K562 (cell line): ENCODE data around the gene CHST8. TPM values are rescaled to one million over a fixed set of nuclear protein-coding genes. Genes with fewer than 3 reads are reported as not detected.

Experiments used
- ATAC-seq: fragments of 200-7000 bp; cut with Tn5 transposase; 3 replicates; pipeline ENCODE4 v1.9.1; 2020; ENCODE audit warnings: moderate library complexity
- BruUV-seq: library from RNA; stranded (reverse); fragments of 400-500 nt; replicated peaks from 2 replicates; lab custom pipeline; 2021; lab: Mats Ljungman, UMichigan
- CTCF ChIA-PET: fragments of 300-600 bp; formaldehyde crosslinking; extraction: SDS; loops from one replicate; lab custom pipeline; 2021; ENCODE audit warnings: low intra/inter-chr PET ratio; lab: Yijun Ruan, JAX
- POLR2A ChIA-PET: fragments of 300-600, 350-650 bp; sonication (Branson Sonifier 250); formaldehyde crosslinking; extraction: SDS; loops from one replicate; lab custom pipeline; 2021; ENCODE audit warnings: antibody characterized with exemption, inconsistent platforms; lab: Yijun Ruan, JAX
- DNase-seq, 4 experiments: peaks; one replicate each; pipeline versions ENCODE4 v3.0.0 to v3.0.0-alpha.2; 2011 to 2018; ENCODE audit warnings: low spot score in 3 of 4, mixed read lengths in 3 of 4; ENCODE audit errors: extremely low read depth in 1 of 4
- FAIRE-seq: peaks from 2 replicates; lab custom pipeline; 2011; peaks lifted over from hg19 to GRCh38; lab: Jason Lieb, UNC
- H2AFZ ChIP-seq: 2 replicates; pipeline ENCODE4 v1.6.0; 2011; ENCODE audit warnings: low read depth, low read length, control low read depth, inconsistent platforms
- H3K27ac ChIP-seq: fragments of 200-600 bp; 3 replicates; pipeline ENCODE4 v1.8.0; 2011; ENCODE audit warnings: low read depth, mild to moderate bottlenecking, control low read depth, inconsistent platforms, low read length, moderate library complexity, mixed read lengths; ENCODE audit errors: extremely low read depth
- H3K27me3 ChIP-seq, 2 experiments: fragments of 300-600 bp in 1 of 2; 2 replicates in 1 of 2; 3 replicates in 1 of 2; pipeline versions ENCODE4 v1.6.0 to v1.8.0; 2011; ENCODE audit warnings: inconsistent platforms in 2 of 2, low read length in 2 of 2, mild to moderate bottlenecking in 1 of 2, mixed read lengths in 1 of 2, moderate library complexity in 1 of 2; ENCODE audit not compliant: control insufficient read depth in 2 of 2, insufficient read depth in 2 of 2
- H3K36me3 ChIP-seq: fragments of 300-600 bp; 3 replicates; pipeline ENCODE4 v1.8.0; 2011; ENCODE audit warnings: mild to moderate bottlenecking, low read length, inconsistent platforms; ENCODE audit not compliant: control insufficient read depth, insufficient read depth
- H3K4me1 ChIP-seq, 2 experiments: fragments of 200-600 bp in 1 of 2; replicated peaks in 1 of 2; 2 replicates in 1 of 2; 3 replicates in 1 of 2; pipeline versions ENCODE4 v1.5.1 to v1.8.0; 2011; ENCODE audit warnings: inconsistent platforms in 2 of 2, low read length in 2 of 2, mild to moderate bottlenecking in 1 of 2, mixed read lengths in 1 of 2, moderate library complexity in 1 of 2; ENCODE audit not compliant: control insufficient read depth in 2 of 2, insufficient read depth in 2 of 2
- H3K4me2 ChIP-seq: 2 replicates; pipeline ENCODE4 v1.6.1; 2011; ENCODE audit warnings: low read length, control low read depth, inconsistent platforms, mixed read lengths; ENCODE audit not compliant: insufficient read depth
- H3K4me3 ChIP-seq: fragments of 200-600 bp; sonication (generic), shearing (Covaris generic); 2 replicates; pipeline ENCODE4 v1.5.1; 2016; ENCODE audit warnings: control low read depth, inconsistent platforms
- H3K79me2 ChIP-seq: fragments of 200-600 bp; 3 replicates; pipeline ENCODE4 v1.8.0; 2011; ENCODE audit warnings: low read length, inconsistent platforms; ENCODE audit not compliant: control insufficient read depth, insufficient read depth
- H3K9ac ChIP-seq, 2 experiments: 2 replicates each; pipeline versions ENCODE4 v1.6.0 to v1.6.1; 2011; ENCODE audit warnings: low read depth in 2 of 2, low read length in 2 of 2, control low read depth in 1 of 2, inconsistent platforms in 1 of 2, mild to moderate bottlenecking in 1 of 2, mixed read lengths in 1 of 2; ENCODE audit not compliant: insufficient read depth in 1 of 2
- H3K9me1 ChIP-seq: one replicate; pipeline ENCODE4 v1.6.0; 2011; ENCODE audit warnings: inconsistent platforms, mild to moderate bottlenecking, low read length, moderate library complexity; ENCODE audit not compliant: control insufficient read depth, insufficient read depth
- H3K9me3 ChIP-seq: replicated peaks from 2 replicates; pipeline ENCODE4 v1.5.1; 2011; ENCODE audit warnings: low read depth, low read length, inconsistent platforms; ENCODE audit not compliant: control insufficient read depth, insufficient read depth
- H4K20me1 ChIP-seq: replicated peaks from 2 replicates; pipeline ENCODE4 v1.6.1; 2011; ENCODE audit warnings: low read length, inconsistent platforms, mixed read lengths; ENCODE audit not compliant: control insufficient read depth, insufficient read depth
- CBX2 ChIP-seq: fragments of 200-600 bp; sonication (generic); IDR thresholded peaks from one replicate; pipeline ENCODE4 v1.6.1; 2012; ENCODE audit warnings: mild to moderate bottlenecking, low read length, inconsistent platforms; ENCODE audit not compliant: insufficient read depth, poor library complexity, severe bottlenecking
- ETV6 ChIP-seq, 3 experiments: fragments of 150-350 bp in 1 of 3; sonication (generic) in 1 of 3; formaldehyde crosslinking in 1 of 3; IDR thresholded peaks; 2 replicates each; pipeline versions ENCODE4 v1.6.1 to v1.8.0; 2014 to 2022; ENCODE audit warnings: borderline replicate concordance in 2 of 3, low read depth in 2 of 3, antibody characterized with exemption in 1 of 3, low read length in 1 of 3, mild to moderate bottlenecking in 1 of 3, missing genetic modification reagents in 1 of 3
- HOXB6 ChIP-seq: fragments of 250-450 bp; sonication (Bioruptor Pico); IDR thresholded peaks from 2 replicates; pipeline ENCODE4 v1.5.1; 2022; ENCODE audit warnings: mild to moderate bottlenecking, borderline replicate concordance
- KLF1 ChIP-seq: fragments of 450-650 bp; IDR thresholded peaks from 2 replicates; pipeline ENCODE4 v1.6.1; 2016; ENCODE audit warnings: missing genetic modification characterization, missing compliant biosample characterization
- PHB ChIP-seq: fragments of 250-450 bp; sonication (Bioruptor Pico); IDR thresholded peaks from 2 replicates; pipeline ENCODE4 v1.5.0; 2021
- SREBF1 ChIP-seq: fragments of 150-350 bp; IDR thresholded peaks from 2 replicates; pipeline ENCODE4 v1.6.1; 2014; ENCODE audit warnings: antibody characterized with exemption, low read depth, low read length, borderline replicate concordance
- TBP ChIP-seq: optimal IDR thresholded peaks from 2 replicates; pipeline ENCODE3; 2011; ENCODE audit warnings: low read depth, low read length, improper control_type of control experiment
- XRCC3 ChIP-seq: fragments of 450-650 bp; IDR thresholded peaks from 2 replicates; pipeline ENCODE4 v1.6.1; 2017; ENCODE audit warnings: mild to moderate bottlenecking, moderate library complexity
- ZFPM2 ChIP-seq: fragments of 250-450 bp; sonication (Bioruptor Pico); IDR thresholded peaks from 2 replicates; pipeline ENCODE4 v1.5.1; 2022; ENCODE audit warnings: mild to moderate bottlenecking
- ZNF239 ChIP-seq: fragments of 250-450 bp; sonication (Bioruptor Pico); IDR thresholded peaks from 2 replicates; pipeline ENCODE4 v1.4.0; 2020; ENCODE audit warnings: mild to moderate bottlenecking
- ZNF57 ChIP-seq: fragments of 450-650 bp; formaldehyde crosslinking; IDR thresholded peaks from 2 replicates; pipeline ENCODE4 v1.4.0; 2020; ENCODE audit warnings: mild to moderate bottlenecking, moderate library complexity
- ZNF583 ChIP-seq: fragments of 250-450 bp; sonication (Bioruptor Pico); IDR thresholded peaks from 2 replicates; pipeline ENCODE4 v1.4.0; 2020
- ZNF778 ChIP-seq: fragments of 450-650 bp; formaldehyde crosslinking; IDR thresholded peaks from 2 replicates; pipeline ENCODE4 v1.4.0; 2020; ENCODE audit warnings: mild to moderate bottlenecking, moderate library complexity
- WGBS: fragments of 100-300 bp; shearing (Covaris generic); methylation state at CpG from one replicate; pipeline ENCODE4 v1.1.6; 2016; ENCODE audit warnings: low coverage, mixed read lengths; ENCODE audit not compliant: insufficient coverage; ENCODE audit errors: missing lambda C conversion rate; 5-methylcytosine and 5-hydroxymethylcytosine counted together
- in situ Hi-C: fragments of 300-500 bp; cut with MboI; formaldehyde crosslinking; loops from 4 replicates; pipeline ENCODE4 v1.15.0; 2018; ENCODE audit warnings: inconsistent platforms, mixed read lengths
- intact Hi-C: fragments of 100-400 bp; cut with micrococcal nuclease; formaldehyde crosslinking; loops from 2 replicates; pipeline ENCODE4 v1.14.2; 2022
- polyA plus RNA-seq, 8 experiments: library from polyadenylated mRNA; depleted of rRNA in 4 of 8; stranded (reverse) in 5 of 8; unstranded in 3 of 8; fragments of >200 nt; fragmentation: Nextera tagmentation in 2 of 8; fragmentation: Illumina TruSeq in 1 of 8; extraction: Ambion mirVana in 2 of 8; extraction: Trizol in 1 of 8; gene quantifications; 2 replicates each; pipeline versions ENCODE4 v1.2.1 to v1.2.3, GENCODE V29; 2011 to 2014; ENCODE audit warnings: inconsistent platforms in 1 of 8, missing spikeins in 1 of 8
- total RNA-seq, 7 experiments: library from RNA; depleted of rRNA in 6 of 7; stranded (reverse); fragments of >200 nt in 6 of 7; fragmentation: Illumina TruSeq in 2 of 7; extraction: Trizol in 2 of 7; gene quantifications; 2 replicates each; pipeline versions ENCODE4 v1.2.1 to v1.2.3, GENCODE V29; 2011 to 2021; ENCODE audit warnings: low replicate concordance in 1 of 7
- TF ChIP-seq, protein P1 (sequence below): fragments of 250-450 bp; sonication (Bioruptor Pico); IDR thresholded peaks from 2 replicates; pipeline ENCODE4 v1.8.0; 2022; ENCODE audit warnings: moderate library complexity, mild to moderate bottlenecking, inconsistent platforms
- TF ChIP-seq, protein P2 (sequence below): fragments of 250-450 bp; sonication (Bioruptor Pico); IDR thresholded peaks from 2 replicates; pipeline ENCODE4 v1.5.0; 2021; ENCODE audit warnings: mild to moderate bottlenecking, borderline replicate concordance

The CHST8 gene
- total and polyA plus RNA-seq, 9 of the 15 experiments (the other 6 are each of a cell fraction or from before 2014, with no cell fraction given): 0.11 TPM; not detected in 8

DNA sequence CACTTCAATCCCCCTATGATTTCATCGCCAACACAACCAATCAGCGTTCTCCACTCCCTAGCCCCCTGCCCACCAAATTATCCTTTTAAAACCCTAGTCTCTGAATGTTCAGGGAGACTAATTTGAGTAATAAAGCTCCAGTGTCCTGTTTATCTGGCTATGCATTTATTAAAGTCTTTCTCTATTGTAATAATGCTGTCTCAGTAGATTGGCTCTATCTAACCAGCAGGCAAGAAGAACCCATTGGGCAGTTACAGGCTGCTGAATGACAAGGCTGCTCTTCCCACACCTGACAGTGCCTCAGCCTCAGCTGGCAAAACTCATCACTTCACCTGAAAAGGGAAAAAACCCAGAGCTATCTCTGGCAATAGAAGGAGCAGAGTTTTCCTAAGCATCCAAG is 20.2 kb upstream of the CHST8 start:
- intact Hi-C loops: no loop called here
- Histone ChIP-seq H3K79me2 (no peaks in the 10 kb centered on the region), H3K9me3 (no peaks in the 10 kb centered on the region), H3K36me3 (no peaks in the 10 kb centered on the region), H2AFZ (no peak overlapping the region), H3K4me1 (no peaks in the 10 kb centered on the region), H3K9ac (no peak overlapping the region), H3K4me2 (no peak overlapping the region), H4K20me1 (no peaks in the 10 kb centered on the region), H3K9me1 (no peaks in the 10 kb centered on the region), H3K4me3 (no peak overlapping the region), H3K27ac (no peak overlapping the region), H3K27me3 (no peaks in the 10 kb centered on the region)
- in situ Hi-C loops: no loop called here
- FAIRE-seq (no peak), DNase-seq (no peak), ATAC-seq (no peak)
- ChIA-PET CTCF (no interaction called here), POLR2A (interaction anchor here (0.6 kb wide), 1 partner anchor 54 kb away, joined by 3 read pairs; no protein-coding TSS in a partner anchor)
- no TSS peak for BruUV-seq
- WGBS: 4% methylated on average over 2 of the region's 2 CpGs
- TF ChIP-seq ZNF239 (CRISPR knock-in tag): no peak
- TF ChIP-seq XRCC3: no peak
- TF ChIP-seq HOXB6 (CRISPR knock-in tag): no peak
- TF ChIP-seq CBX2: no peak
- TF ChIP-seq ETV6 (IDR thresholded peaks at IDR 0.05; ENCODE audit: borderline replicate concordance in 1 of 2, low read depth in 2 of 2, low read length in 1 of 2): no peak
- TF ChIP-seq ETV6 (CRISPR knock-in tag; IDR thresholded peaks at IDR 0.05; ENCODE audit: borderline replicate concordance): no peak
- no peak for TF ChIP-seq PHB (CRISPR knock-in tag)
- TF ChIP-seq, protein P1, sequence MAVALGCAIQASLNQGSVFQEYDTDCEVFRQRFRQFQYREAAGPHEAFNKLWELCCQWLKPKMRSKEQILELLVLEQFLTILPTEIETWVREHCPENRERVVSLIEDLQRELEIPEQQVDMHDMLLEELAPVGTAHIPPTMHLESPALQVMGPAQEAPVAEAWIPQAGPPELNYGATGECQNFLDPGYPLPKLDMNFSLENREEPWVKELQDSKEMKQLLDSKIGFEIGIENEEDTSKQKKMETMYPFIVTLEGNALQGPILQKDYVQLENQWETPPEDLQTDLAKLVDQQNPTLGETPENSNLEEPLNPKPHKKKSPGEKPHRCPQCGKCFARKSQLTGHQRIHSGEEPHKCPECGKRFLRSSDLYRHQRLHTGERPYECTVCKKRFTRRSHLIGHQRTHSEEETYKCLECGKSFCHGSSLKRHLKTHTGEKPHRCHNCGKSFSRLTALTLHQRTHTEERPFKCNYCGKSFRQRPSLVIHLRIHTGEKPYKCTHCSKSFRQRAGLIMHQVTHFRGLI (CRISPR knock-in tag): no peak
- no peak for TF ChIP-seq ZFPM2 (CRISPR knock-in tag)
- TF ChIP-seq, protein P2, sequence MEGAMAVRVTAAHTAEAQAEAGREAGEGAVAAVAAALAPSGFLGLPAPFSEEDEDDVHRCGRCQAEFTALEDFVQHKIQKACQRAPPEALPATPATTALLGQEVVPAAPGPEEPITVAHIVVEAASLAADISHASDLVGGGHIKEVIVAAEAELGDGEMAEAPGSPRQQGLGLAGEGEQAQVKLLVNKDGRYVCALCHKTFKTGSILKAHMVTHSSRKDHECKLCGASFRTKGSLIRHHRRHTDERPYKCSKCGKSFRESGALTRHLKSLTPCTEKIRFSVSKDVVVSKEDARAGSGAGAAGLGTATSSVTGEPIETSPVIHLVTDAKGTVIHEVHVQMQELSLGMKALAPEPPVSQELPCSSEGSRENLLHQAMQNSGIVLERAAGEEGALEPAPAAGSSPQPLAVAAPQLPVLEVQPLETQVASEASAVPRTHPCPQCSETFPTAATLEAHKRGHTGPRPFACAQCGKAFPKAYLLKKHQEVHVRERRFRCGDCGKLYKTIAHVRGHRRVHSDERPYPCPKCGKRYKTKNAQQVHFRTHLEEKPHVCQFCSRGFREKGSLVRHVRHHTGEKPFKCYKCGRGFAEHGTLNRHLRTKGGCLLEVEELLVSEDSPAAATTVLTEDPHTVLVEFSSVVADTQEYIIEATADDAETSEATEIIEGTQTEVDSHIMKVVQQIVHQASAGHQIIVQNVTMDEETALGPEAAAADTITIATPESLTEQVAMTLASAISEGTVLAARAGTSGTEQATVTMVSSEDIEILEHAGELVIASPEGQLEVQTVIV: no peak
- TF ChIP-seq ZNF57 (CRISPR knock-in tag): no peak
- TF ChIP-seq TBP: no peak
- no peak for TF ChIP-seq KLF1 (tag)
- TF ChIP-seq ZNF778 (CRISPR knock-in tag): no peak
- no peak for TF ChIP-seq ZNF583
- TF ChIP-seq SREBF1: no peak
